Stimulated activated naive B cell treated with anti-CD40 and anti-IgM and Interleukin-4, amounts not matched to agents 10 μg/mL and 1 μg/mL and 100 μg/mL, for 72 hours (primary cell): ENCODE data around the gene TRAPPC8.
A peak's percentile ranks its signal among the peaks of the same experiment; 100 is the strongest.
"Not testable (repeated sequence)": the region's sequence is repeated elsewhere in the genome, so short reads cannot be mapped to it uniquely, and the experiment has no call there.

Source experiments
- ATAC-seq, 2 donors: fragments of 150-1000 bp; cut with Tn5 transposase; replicated peaks; 2 replicates each; pipeline ENCODE4 v1.10.0; 2021; ENCODE audit warnings: moderate library complexity in 1 of 2
- DNase-seq: peaks from one replicate; pipeline ENCODE4 v3.0.0; 2021
- H3K27ac Mint-ChIP-seq: one replicate; pipeline ENCODE4 v1.8.0; 2022; ENCODE audit warnings: mild to moderate bottlenecking, mixed read lengths
- H3K27me3 Mint-ChIP-seq, 2 donors: one replicate each; pipeline ENCODE4 v1.8.0; 2022; ENCODE audit warnings: mixed read lengths in 2 of 2
- H3K36me3 Mint-ChIP-seq, 2 donors: one replicate each; pipeline ENCODE4 v1.8.0; 2022; ENCODE audit warnings: mixed read lengths in 2 of 2, mild to moderate bottlenecking in 1 of 2
- H3K4me1 Mint-ChIP-seq, 2 donors: one replicate each; pipeline ENCODE4 v1.8.0; 2022; ENCODE audit warnings: mixed read lengths in 2 of 2, mild to moderate bottlenecking in 1 of 2
- H3K4me3 Mint-ChIP-seq, 2 donors: one replicate each; pipeline ENCODE4 v1.8.0; 2022; ENCODE audit warnings: mild to moderate bottlenecking in 2 of 2, mixed read lengths in 2 of 2, moderate library complexity in 1 of 2
- H3K9me3 Mint-ChIP-seq, 2 donors: one replicate each; pipeline ENCODE4 v1.8.0; 2022; ENCODE audit warnings: mixed read lengths in 2 of 2, mild to moderate bottlenecking in 1 of 2

The TRAPPC8 gene

DNA sequence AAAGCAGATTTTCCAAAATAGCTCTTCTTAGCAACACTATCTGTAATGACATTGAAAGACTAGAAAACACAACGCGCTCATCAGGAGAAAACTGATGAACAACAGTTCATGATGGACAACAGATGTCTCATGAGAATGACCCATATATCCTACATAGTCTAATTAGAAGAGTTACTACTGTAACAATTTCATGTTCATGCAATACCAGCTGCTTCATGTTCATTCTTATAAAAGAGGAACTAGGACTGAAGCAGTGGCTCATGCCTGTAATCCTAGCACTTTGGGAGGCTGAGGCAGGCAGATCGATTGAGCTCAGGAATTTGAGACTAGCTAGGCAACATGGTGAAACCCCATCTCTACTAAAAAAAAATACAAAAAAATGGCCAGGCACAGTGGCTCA, 22.7 kb downstream of the TRAPPC8 start:
- Mint-ChIP-seq H3K9me3 (no peaks in the 10 kb centered on the region), H3K4me1 (peaks cover 1 to 6% of the 10 kb centered on the region in 2 donors), H3K27ac (no peak overlapping the region), H3K36me3 (peaks cover 17 to 29% of the 10 kb centered on the region in 2 donors), H3K4me3 (no peak overlapping the region), H3K27me3 (no peaks in the 10 kb centered on the region)
- DNase-seq (no peak), ATAC-seq (no peak)

DNA sequence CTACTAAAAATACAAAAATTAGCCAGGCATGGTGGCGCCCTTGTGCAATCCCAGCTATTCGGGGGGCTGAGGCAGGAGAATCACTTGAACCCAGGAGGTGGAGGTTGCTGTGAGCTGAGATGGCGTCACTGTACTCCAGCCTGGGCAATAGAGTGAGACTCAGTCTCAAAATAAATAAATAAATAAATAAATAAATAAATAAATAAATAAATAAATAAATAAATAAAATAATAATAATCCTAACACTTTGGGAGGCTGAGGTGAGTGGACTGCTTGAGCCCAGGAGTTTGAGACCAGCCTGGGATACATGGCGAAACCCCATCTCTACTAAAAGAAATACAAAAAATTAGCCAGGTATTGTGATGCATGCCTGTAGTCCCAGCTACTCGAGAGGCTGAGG, 23.6 kb downstream of the TRAPPC8 start:
- H3K27ac Mint-ChIP-seq, H3K4me1 Mint-ChIP-seq, H3K9me3 Mint-ChIP-seq, H3K4me3 Mint-ChIP-seq, DNase-seq, H3K27me3 Mint-ChIP-seq, ATAC-seq: not testable (repeated sequence)
- peaks cover 16 to 32% of the 10 kb centered on the region in 2 donors for H3K36me3 Mint-ChIP-seq

GRCh38 chr18:31918733-31919132, 24.2 kb downstream of the TRAPPC8 start:
- no peaks in the 10 kb centered on the region for H3K9me3 Mint-ChIP-seq
- H3K27me3 Mint-ChIP-seq = no peaks in the 10 kb centered on the region
- DNase-seq (no peak), ATAC-seq (no peak)
- no peak overlapping the region for H3K4me3 Mint-ChIP-seq
- peaks cover 16 to 32% of the 10 kb centered on the region in 2 donors for H3K36me3 Mint-ChIP-seq
- no peaks in the 10 kb centered on the region for H3K4me1 Mint-ChIP-seq
- H3K27ac Mint-ChIP-seq = no peak overlapping the region

GRCh38 chr18:31901063-31901462, 41.9 kb downstream of the TRAPPC8 start:
- H3K27ac Mint-ChIP-seq = no peak overlapping the region
- ATAC-seq = no peak

GRCh38 chr18:31899771-31900170, 43.2 kb downstream of the TRAPPC8 start:
- not testable (repeated sequence) for H3K4me1 Mint-ChIP-seq, ATAC-seq, H3K9me3 Mint-ChIP-seq, H3K27ac Mint-ChIP-seq, H3K4me3 Mint-ChIP-seq, DNase-seq, H3K27me3 Mint-ChIP-seq
- H3K36me3 Mint-ChIP-seq = peaks cover 27 to 42% of the 10 kb centered on the region in 2 donors

More at GRCh38 chr18:31901063-31901462, 41.9 kb downstream of the TRAPPC8 start:
- Mint-ChIP-seq H3K27me3 (no peaks in the 10 kb centered on the region), H3K4me3 (no peak overlapping the region), H3K9me3 (no peaks in the 10 kb centered on the region), H3K4me1 (peaks cover 0 to under 1% of the 10 kb centered on the region in 2 donors), H3K36me3 (peaks cover 26 to 36% of the 10 kb centered on the region in 2 donors)
- DNase-seq = no peak

DNA sequence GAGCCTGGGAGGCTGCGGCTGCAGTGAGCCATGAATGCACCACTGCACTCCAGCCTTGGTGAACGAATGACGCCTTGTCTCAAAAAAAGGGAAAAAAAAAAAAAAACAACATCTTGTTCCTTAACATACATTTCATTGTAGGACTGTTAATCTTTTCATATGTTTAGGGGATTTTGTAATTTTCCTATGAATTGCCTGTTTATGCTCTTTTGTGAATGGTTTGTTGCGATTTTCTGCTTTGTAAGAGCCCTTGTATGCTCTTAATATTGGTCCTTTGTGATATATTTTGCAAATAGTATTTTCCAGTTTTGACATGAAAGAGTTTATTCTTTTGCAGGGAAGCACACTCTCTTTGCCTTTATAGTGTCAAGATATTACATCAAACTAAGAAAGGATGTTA, 50.0 kb downstream of the TRAPPC8 start:
- DNase-seq = no peak
- Mint-ChIP-seq H3K36me3 (peaks cover 21 to 48% of the 10 kb centered on the region in 2 donors), H3K4me1 (peaks cover 0 to 2% of the 10 kb centered on the region in 2 donors), H3K27me3 (no peaks in the 10 kb centered on the region), H3K27ac (no peak overlapping the region), H3K9me3 (no peaks in the 10 kb centered on the region), H3K4me3 (no peak overlapping the region)
- ATAC-seq = no peak

DNA sequence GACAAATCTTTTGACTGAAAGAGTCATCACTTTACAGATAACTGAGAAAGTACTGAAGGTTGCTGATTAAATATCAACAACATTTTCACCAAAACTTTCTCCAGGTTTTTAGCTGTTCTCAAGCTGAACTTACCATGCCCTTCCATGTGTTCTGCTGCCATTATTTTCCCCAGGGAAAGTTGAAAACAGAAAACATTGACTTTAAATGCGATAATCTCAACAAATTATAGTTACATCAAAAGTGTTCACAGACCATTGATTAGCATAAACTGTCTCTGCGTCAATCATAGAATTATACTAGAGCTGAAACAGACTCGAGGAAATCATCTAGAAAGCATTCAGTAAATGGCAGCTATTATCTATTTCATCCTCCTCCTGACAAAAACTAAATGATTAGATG, 51.4 kb downstream of the TRAPPC8 start:
- H3K9me3 Mint-ChIP-seq = no peaks in the 10 kb centered on the region
- DNase-seq = no peak

GRCh38 chr18:31884020-31884419, 58.9 kb downstream of the TRAPPC8 start:
- Mint-ChIP-seq H3K27ac (no peak overlapping the region), H3K36me3 (peaks cover 60 to 79% of the 10 kb centered on the region in 2 donors), H3K4me3 (no peak overlapping the region), H3K9me3 (peaks cover 2 to 9% of the 10 kb centered on the region in 2 donors), H3K27me3 (no peaks in the 10 kb centered on the region), H3K4me1 (peaks cover 12% of the 10 kb centered on the region in 2 donors)
- DNase-seq = no peak
- ATAC-seq = no peak

More for the DNA sequence above, 51.4 kb downstream of the TRAPPC8 start:
- Mint-ChIP-seq H3K27me3 (no peaks in the 10 kb centered on the region), H3K4me1 (peaks cover 0 to 2% of the 10 kb centered on the region in 2 donors), H3K27ac (no peak overlapping the region), H3K4me3 (no peak overlapping the region), H3K36me3 (peaks cover 26 to 55% of the 10 kb centered on the region in 2 donors)
- ATAC-seq = no peak

GRCh38 chr18:31880186-31880898, 62.6 kb downstream of the TRAPPC8 start:
- Mint-ChIP-seq H3K9me3 (peaks cover 2 to 9% of the 10 kb centered on the region in 2 donors), H3K4me1 (peaks cover 12% of the 10 kb centered on the region in 2 donors), H3K4me3 (no peak overlapping the region), H3K27me3 (no peaks in the 10 kb centered on the region), H3K27ac (peak overlapping the region; percentile 82), H3K36me3 (peaks cover 62 to 79% of the 10 kb centered on the region in 2 donors)
- ATAC-seq (peak; percentile 46 to 57), DNase-seq (no peak)

DNA sequence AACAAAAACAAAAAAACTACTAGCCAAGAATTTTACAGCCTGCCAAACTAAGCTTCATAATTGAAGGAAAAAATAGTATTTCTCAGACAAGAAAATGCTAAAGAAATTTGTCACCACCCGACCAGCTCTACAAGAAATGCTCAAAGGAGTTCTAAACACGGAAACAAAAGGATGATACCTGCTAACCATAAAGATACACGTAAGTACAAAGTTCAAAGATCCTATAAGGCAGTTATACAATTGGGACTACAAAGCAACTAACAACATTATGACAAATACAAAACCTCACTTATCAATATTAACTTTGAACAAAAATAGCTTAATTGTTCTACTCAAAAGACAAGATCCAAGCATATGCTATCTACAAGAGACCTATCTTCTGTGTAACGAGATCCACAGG, 64.6 kb downstream of the TRAPPC8 start:
- H3K4me1 Mint-ChIP-seq = peaks cover 11 to 12% of the 10 kb centered on the region in 2 donors
- no peak overlapping the region for H3K27ac Mint-ChIP-seq
- ATAC-seq = no peak
- peaks cover 2 to 9% of the 10 kb centered on the region in 2 donors for H3K9me3 Mint-ChIP-seq
- no peak for DNase-seq
- no peak overlapping the region for H3K4me3 Mint-ChIP-seq
- H3K36me3 Mint-ChIP-seq = peaks cover 60 to 73% of the 10 kb centered on the region in 2 donors
- no peaks in the 10 kb centered on the region for H3K27me3 Mint-ChIP-seq

- DNase-seq (no peak), ATAC-seq (no peak)
- Mint-ChIP-seq H3K9me3 (peaks cover 2 to 9% of the 10 kb centered on the region in 2 donors), H3K4me1 (peaks cover 8 to 12% of the 10 kb centered on the region in 2 donors), H3K36me3 (peaks cover 60 to 73% of the 10 kb centered on the region in 2 donors), H3K27me3 (no peaks in the 10 kb centered on the region), H3K27ac (no peak overlapping the region), H3K4me3 (no peak overlapping the region)
Measured at GRCh38 chr18:31877900-31878299, 65.0 kb downstream of the TRAPPC8 start.

DNA sequence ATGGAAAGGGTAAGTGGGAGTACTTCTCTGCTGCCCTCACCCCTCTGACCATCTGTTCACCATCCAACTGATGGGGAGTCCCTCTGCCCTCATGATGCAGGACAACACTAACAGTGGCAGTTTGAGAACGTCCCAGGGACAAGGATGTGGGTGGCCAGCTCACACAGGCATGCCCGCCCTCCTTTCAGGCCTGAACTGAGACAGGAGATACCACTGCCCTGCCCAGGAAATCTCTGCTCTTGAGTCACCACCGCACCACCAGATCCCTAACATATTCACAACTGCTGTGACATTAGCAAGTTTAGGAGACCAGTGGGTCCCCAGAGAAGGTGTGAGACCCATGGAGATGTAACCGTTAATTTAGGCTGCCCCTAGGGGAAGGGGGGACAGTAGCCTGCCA, 66.2 kb downstream of the TRAPPC8 start:
- no peak overlapping the region for H3K4me3 Mint-ChIP-seq
- ATAC-seq = no peak
- H3K27me3 Mint-ChIP-seq = no peaks in the 10 kb centered on the region
- no peak for DNase-seq
- H3K4me1 Mint-ChIP-seq = peaks cover 5 to 12% of the 10 kb centered on the region in 2 donors
- peak overlapping the region; percentile 9 for H3K27ac Mint-ChIP-seq
- peaks cover 2 to 4% of the 10 kb centered on the region in 2 donors for H3K9me3 Mint-ChIP-seq
- peaks cover 56 to 73% of the 10 kb centered on the region in 2 donors for H3K36me3 Mint-ChIP-seq

DNA sequence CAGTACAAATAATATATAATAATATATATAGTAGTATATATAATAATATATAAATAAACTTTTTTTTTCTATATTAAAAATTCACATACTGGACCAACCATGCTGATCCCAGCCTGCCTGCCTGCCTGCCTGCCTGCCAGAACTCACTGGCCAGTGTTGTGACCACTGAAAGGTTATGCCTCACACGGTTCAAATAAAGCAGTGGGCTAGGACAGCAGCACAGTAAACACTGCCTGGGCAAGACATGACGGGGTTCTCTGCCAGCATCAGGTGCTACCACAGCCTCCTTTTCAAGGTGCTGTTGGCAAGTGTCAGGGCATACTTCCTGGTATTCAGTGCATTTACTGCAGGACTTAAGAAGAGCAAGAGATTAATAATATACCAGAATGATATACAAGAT, 67.6 kb downstream of the TRAPPC8 start:
- Mint-ChIP-seq H3K27me3 (no peaks in the 10 kb centered on the region), H3K27ac (no peak overlapping the region)

GRCh38 chr18:31863103-31863502, 79.8 kb downstream of the TRAPPC8 start:
- H3K36me3 Mint-ChIP-seq = peaks cover 13 to 36% of the 10 kb centered on the region in 2 donors
- no peak for ATAC-seq
- DNase-seq = no peak
- H3K9me3 Mint-ChIP-seq = no peaks in the 10 kb centered on the region
- no peak overlapping the region for H3K27ac Mint-ChIP-seq
- H3K4me1 Mint-ChIP-seq = no peaks in the 10 kb centered on the region
- H3K27me3 Mint-ChIP-seq = no peaks in the 10 kb centered on the region
- no peak overlapping the region for H3K4me3 Mint-ChIP-seq

More for the DNA sequence above, 67.6 kb downstream of the TRAPPC8 start:
- DNase-seq (no peak), ATAC-seq (no peak)
- H3K4me1 Mint-ChIP-seq = peaks cover under 1 to 2% of the 10 kb centered on the region in 2 donors
- no peak overlapping the region for H3K4me3 Mint-ChIP-seq
- peaks cover 46 to 64% of the 10 kb centered on the region in 2 donors for H3K36me3 Mint-ChIP-seq
- H3K9me3 Mint-ChIP-seq = no peaks in the 10 kb centered on the region

DNA sequence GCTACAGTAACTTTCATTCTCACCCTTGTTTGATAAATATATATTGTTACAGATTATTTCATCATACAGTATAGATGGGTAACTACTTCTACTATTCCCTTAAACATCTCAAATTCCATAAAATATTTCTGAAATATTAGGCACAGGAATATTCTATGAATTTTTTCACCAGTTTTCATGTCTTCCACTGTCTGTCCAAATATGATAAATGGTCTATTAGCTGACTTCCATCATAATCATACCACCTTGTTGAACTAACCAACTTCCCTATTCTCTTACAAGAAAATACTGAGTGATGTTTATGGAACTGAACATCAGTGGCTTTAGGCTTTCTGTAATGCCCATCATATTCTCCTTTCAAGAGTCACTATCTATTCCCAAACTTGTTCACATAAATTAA, 82.4 kb downstream of the TRAPPC8 start:
- Mint-ChIP-seq H3K27ac (no peak overlapping the region), H3K9me3 (no peaks in the 10 kb centered on the region), H3K4me3 (no peak overlapping the region), H3K4me1 (no peaks in the 10 kb centered on the region), H3K27me3 (no peaks in the 10 kb centered on the region), H3K36me3 (peaks cover 21 to 46% of the 10 kb centered on the region in 2 donors)
- DNase-seq (no peak), ATAC-seq (no peak)
